Activated naive CD8-positive, alpha-beta T cell treated with anti-CD3 and anti-CD28 coated beads, Interleukin-2, amount 50 U/mL, for 24 hours (primary cell): ENCODE data around the gene SH3PXD2B.
"Not testable (repeated sequence)": the region's sequence is repeated elsewhere in the genome, so short reads cannot be mapped to it uniquely, and the experiment has no call there.

ENCODE experiments used
- ATAC-seq: fragments of 150-1000 bp; cut with Tn5 transposase; one replicate; pipeline ENCODE4 v1.10.0; 2021
- DNase-seq: peaks from one replicate; pipeline ENCODE4 v3.0.0; 2021
- H3K27ac Mint-ChIP-seq: one replicate; pipeline ENCODE4 v1.8.0; 2021; ENCODE audit warnings: mild to moderate bottlenecking, mixed read lengths
- H3K27me3 Mint-ChIP-seq: one replicate; pipeline ENCODE4 v1.8.0; 2021; ENCODE audit warnings: mixed read lengths
- H3K36me3 Mint-ChIP-seq: one replicate; pipeline ENCODE4 v1.8.0; 2021; ENCODE audit warnings: low read depth, mixed read lengths
- H3K4me1 Mint-ChIP-seq: one replicate; pipeline ENCODE4 v1.8.0; 2021; ENCODE audit warnings: mixed read lengths
- H3K4me3 Mint-ChIP-seq: one replicate; pipeline ENCODE4 v1.8.0; 2021; ENCODE audit warnings: mild to moderate bottlenecking, moderate library complexity, mixed read lengths
- H3K9me3 Mint-ChIP-seq: one replicate; pipeline ENCODE4 v1.8.0; 2021; ENCODE audit warnings: mixed read lengths

Gene SH3PXD2B

DNA sequence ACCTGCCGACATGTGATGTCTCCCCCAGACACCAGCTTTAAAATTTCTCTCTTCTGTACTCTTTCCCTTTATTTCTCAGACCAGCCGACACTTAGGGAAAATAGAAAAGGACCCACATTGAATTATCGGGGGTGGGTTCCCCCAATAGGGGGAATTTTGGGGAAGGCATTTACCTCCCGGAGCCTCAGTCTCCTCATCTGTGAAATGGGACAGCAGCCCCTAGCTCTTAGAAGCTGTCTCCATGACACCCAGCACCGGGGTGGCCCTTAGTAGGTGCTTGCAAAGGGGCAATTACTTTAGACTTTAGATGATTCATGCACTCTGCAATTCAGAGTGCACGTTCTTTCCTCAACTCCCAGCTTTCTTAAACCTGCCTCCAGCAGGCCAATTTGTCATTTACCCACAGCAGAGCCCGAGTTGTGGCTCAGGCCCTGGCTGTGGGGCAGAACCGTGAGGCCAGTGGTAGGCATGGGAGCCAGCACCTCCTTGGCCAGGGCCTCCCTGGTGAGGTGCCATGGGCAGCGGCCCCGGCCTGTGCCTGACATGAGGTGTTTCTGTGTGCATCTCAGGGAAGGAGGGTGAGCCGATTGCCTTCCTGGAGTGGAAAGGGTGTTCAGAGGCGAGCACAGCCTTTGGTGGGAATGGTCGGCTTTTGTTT is 51.7 kb downstream of the SH3PXD2B start:
- ATAC-seq (no peak), DNase-seq (no peak)
- Mint-ChIP-seq H3K27ac (no peak overlapping the region), H3K9me3 (peaks cover 9% of the 10 kb centered on the region), H3K36me3 (no peaks in the 10 kb centered on the region), H3K27me3 (peaks cover 12% of the 10 kb centered on the region), H3K4me1 (no peaks in the 10 kb centered on the region), H3K4me3 (no peak overlapping the region)

DNA sequence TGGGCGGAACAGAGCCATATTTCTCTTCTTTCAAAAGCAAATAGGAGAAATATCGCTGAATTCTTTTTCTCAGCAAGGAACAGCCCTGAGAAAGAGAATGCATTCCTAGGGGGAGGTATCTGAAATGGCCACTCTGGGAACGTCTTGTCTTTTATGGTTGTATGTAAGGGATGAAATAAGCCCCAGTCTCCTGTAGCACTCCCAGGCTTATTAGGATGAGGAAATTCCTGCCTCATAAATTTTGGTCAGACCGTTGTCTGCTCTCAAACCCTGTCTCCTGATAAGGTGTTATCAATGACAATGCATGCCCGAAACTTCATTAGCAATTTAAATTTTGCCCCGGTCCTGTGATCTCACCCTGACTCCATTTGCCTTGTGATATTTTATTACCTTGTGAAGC is 52.3 kb downstream of the SH3PXD2B start:
- H3K4me3 Mint-ChIP-seq, H3K9me3 Mint-ChIP-seq, ATAC-seq, DNase-seq, H3K27ac Mint-ChIP-seq, H3K4me1 Mint-ChIP-seq, H3K27me3 Mint-ChIP-seq, H3K36me3 Mint-ChIP-seq: not testable (repeated sequence)

DNA sequence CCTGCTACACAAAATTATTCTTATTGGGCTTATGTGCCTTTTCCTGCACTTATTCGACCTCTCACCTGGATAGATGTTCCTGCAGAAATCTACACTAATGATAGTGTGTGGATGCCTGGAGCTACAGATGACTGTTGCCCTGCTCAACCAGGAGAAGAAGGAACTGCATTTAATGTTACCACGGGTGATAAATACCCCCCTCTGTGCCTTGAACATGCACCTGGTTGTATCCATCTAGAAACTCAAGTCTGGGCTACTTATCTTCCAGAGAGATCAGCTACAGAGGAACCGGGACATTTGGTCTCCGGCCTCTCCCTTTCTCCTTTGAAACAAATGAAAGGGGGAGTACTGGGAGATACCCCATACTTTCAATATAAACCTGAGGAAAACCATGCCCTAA is 54.5 kb downstream of the SH3PXD2B start:
- DNase-seq (no peak), ATAC-seq (no peak)
- no peak overlapping the region for H3K4me3 Mint-ChIP-seq
- peaks cover 1% of the 10 kb centered on the region for H3K36me3 Mint-ChIP-seq
- H3K4me1 Mint-ChIP-seq: peaks cover 9% of the 10 kb centered on the region
- peaks cover 5% of the 10 kb centered on the region for H3K27me3 Mint-ChIP-seq
- H3K9me3 Mint-ChIP-seq: peaks cover 18% of the 10 kb centered on the region
- no peak overlapping the region for H3K27ac Mint-ChIP-seq

DNA sequence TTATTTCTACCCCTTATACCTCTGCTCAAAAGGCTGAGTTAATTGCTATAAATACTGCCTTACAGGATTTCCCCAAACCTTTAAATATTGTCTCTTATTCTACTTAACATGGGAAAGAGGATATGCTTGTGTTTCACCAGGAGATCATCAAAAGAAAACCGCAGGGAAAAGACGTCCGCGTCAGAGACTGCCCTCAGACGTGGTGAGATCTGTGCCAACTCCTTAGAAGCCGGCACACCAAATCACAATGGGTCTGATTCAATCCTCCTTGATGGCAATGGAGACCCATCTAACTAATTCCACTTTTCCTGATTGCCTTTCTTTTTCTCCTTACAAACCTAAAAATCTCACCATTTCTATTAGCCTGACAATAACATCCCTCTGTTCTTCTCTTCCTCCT is 55.0 kb downstream of the SH3PXD2B start:
- Mint-ChIP-seq H3K27me3 (peaks cover 5% of the 10 kb centered on the region), H3K27ac (no peak overlapping the region), H3K4me1 (peaks cover 9% of the 10 kb centered on the region), H3K36me3 (peaks cover 1% of the 10 kb centered on the region), H3K9me3 (peaks cover 18% of the 10 kb centered on the region), H3K4me3 (no peak overlapping the region)
- ATAC-seq: no peak
- DNase-seq: no peak

DNA sequence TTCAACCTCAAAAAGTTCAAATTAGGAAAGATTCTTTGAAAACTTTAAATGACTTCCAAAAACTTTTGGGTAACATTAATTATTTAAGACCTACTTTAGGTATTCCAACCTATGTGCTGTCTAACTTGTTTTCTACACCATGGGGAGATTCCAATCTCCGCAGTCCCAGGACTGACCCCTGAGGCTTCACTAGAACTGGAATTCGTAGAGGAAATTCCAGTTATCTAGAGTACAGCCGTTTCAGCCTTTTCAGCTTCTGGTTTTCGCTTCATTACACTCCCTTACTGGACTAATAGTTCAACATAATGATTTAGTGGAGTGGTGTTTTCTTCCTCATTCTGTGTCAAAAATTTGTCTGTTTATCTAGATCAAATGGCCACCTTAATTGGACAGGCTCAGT is 55.7 kb downstream of the SH3PXD2B start:
- not testable (repeated sequence) for DNase-seq, ATAC-seq, H3K27me3 Mint-ChIP-seq, H3K4me1 Mint-ChIP-seq, H3K4me3 Mint-ChIP-seq, H3K27ac Mint-ChIP-seq, H3K36me3 Mint-ChIP-seq
- H3K9me3 Mint-ChIP-seq: peaks cover 18% of the 10 kb centered on the region

DNA sequence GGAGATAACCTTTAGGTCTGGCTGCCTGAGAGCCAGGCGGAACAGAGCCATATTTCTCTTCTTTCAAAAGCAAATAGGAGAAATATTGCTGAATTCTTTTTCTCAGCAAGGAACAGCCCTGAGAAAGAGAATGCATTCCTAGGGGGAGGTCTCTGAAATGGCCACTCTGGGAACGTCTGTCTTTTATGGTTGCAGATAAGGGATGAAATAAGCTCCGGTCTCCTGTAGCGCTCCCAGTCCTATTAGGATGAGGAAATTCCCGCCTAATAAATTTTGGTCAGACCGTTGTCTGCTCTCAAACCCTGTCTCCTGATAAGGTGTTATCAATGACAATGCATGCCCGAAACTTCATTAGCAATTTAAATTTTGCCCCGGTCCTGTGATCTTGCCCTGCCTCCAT is 57.3 kb downstream of the SH3PXD2B start:
- not testable (repeated sequence) for H3K4me1 Mint-ChIP-seq, H3K4me3 Mint-ChIP-seq, DNase-seq, ATAC-seq, H3K27ac Mint-ChIP-seq, H3K27me3 Mint-ChIP-seq, H3K36me3 Mint-ChIP-seq
- H3K9me3 Mint-ChIP-seq: peaks cover 18% of the 10 kb centered on the region

DNA sequence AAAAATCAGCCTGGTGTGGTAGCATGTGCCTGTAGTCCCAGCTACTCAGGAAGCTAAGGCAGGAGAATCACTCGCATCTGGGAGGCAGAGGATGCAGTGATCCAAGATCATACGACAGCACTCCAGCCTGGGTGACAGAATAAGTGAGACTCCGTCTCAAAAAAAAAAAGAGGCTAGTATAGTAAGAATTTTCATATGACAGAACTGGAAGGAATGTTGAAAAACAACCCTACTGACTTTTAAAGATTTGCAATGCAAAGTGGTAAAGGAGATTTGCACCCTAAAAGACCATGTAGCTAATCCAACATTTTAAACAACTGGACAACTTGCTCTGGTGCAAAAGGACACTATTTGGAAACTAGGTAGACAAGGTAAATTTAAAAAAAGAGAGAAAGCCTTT is 58.1 kb downstream of the SH3PXD2B start:
- H3K27me3 Mint-ChIP-seq: peaks cover 7% of the 10 kb centered on the region
- H3K4me1 Mint-ChIP-seq: peaks cover 9% of the 10 kb centered on the region
- peaks cover 18% of the 10 kb centered on the region for H3K9me3 Mint-ChIP-seq
- H3K27ac Mint-ChIP-seq: no peak overlapping the region
- H3K4me3 Mint-ChIP-seq: no peak overlapping the region
- H3K36me3 Mint-ChIP-seq: peaks cover 1% of the 10 kb centered on the region
- no peak for DNase-seq
- ATAC-seq: no peak

DNA sequence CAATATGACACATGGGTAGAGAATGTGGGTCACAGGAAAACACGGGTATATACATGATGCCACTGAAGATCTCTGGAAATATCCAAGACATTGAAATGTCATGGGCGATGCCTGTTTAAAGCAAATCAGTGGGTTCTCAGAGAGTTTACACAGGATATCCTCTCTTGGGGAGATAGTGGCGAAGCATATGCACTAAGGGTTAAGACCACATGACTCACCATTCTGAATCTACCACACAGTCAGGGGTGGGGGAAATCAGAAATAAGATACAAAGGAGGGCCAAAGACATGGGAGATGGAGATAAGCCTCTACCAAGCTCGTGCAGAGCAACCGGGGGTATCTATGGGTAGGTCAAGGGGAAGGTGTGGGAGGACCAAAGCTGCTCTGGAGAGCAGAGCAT is 58.8 kb downstream of the SH3PXD2B start:
- ATAC-seq: peak; percentile 89
- H3K9me3 Mint-ChIP-seq: peaks cover 18% of the 10 kb centered on the region
- H3K27ac Mint-ChIP-seq: no peak overlapping the region
- H3K36me3 Mint-ChIP-seq: peaks cover 1% of the 10 kb centered on the region
- no peak for DNase-seq
- peaks cover 9% of the 10 kb centered on the region for H3K4me1 Mint-ChIP-seq
- H3K27me3 Mint-ChIP-seq: peaks cover 7% of the 10 kb centered on the region
- H3K4me3 Mint-ChIP-seq: no peak overlapping the region

DNA sequence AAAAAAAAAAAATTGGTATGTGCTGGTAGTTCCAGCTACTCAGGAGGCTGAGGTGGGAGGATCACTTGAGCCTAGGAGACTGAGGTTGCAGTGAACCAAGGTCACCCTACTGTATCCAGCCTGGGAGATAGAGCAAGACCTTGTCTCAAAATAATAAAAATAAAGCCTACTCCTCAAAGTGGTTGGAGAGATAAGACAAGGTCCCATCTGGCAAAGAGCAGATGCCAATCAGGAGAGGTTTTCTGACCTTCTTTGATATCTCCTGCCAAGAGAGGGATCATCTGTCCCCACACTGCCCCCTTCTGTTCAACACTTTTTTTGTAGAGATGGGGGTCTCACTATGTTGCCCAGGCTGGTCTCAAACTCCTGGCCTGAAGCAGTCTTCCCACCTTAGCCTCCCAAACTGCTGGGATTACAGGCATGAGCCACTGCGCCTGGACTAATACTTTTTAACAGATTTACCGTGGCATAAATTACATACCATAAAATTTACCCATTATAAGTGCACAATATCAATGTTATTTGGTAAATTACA is 64.7 kb downstream of the SH3PXD2B start:
- no peaks in the 10 kb centered on the region for H3K9me3 Mint-ChIP-seq
- DNase-seq: no peak
- no peaks in the 10 kb centered on the region for H3K4me1 Mint-ChIP-seq
- peaks cover 2% of the 10 kb centered on the region for H3K27me3 Mint-ChIP-seq
- no peak for ATAC-seq
- no peak overlapping the region for H3K4me3 Mint-ChIP-seq
- H3K27ac Mint-ChIP-seq: no peak overlapping the region
- no peaks in the 10 kb centered on the region for H3K36me3 Mint-ChIP-seq

DNA sequence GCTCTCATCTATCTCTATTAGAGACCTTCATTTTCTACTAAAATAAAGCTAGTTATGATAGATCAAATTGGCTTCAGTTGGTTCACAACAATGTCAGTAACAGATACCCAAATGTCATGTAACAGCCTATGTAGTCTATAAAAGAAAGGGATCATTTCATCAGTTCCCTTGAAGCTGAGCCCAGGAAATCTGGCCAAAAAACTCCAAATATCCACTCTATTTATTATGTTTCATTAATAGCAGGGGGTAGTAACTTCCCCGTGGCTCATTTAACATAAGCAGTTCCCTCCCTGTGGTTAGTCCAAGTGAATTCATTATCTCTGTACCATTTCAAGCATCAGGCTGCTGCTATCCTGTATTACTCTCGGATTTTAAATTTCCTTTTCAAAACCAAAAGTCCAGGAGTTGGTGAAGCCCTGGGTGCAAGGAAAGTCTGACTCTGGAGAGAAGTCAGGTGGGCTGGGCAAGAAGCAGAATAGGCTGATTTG is 66.0 kb downstream of the SH3PXD2B start:
- Mint-ChIP-seq H3K27ac (no peak overlapping the region), H3K4me3 (no peak overlapping the region), H3K27me3 (no peaks in the 10 kb centered on the region), H3K9me3 (no peaks in the 10 kb centered on the region), H3K4me1 (no peaks in the 10 kb centered on the region), H3K36me3 (no peaks in the 10 kb centered on the region)
- no peak for ATAC-seq
- no peak for DNase-seq

DNA sequence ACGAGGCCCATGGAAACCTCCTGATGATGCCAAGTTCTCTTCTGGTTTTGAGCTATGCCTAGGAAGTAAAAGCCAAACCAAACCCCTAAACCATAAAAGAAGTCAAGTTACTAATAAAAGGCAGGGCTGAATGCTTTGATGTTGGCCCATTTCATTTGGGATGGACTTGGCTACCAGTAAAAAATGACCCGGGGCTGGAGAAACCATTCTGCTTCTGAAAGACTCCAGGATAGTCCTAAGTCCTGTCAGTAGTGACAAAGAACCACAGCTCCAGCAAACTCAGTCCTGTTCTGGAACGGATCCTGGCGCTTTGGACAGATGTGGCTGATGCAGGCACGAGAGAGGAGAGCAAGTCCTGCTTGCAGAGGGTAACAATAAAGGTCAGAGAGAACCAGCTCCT is 68.6 kb downstream of the SH3PXD2B start:
- no peak for DNase-seq
- Mint-ChIP-seq H3K27me3 (no peaks in the 10 kb centered on the region), H3K36me3 (no peaks in the 10 kb centered on the region)

DNA sequence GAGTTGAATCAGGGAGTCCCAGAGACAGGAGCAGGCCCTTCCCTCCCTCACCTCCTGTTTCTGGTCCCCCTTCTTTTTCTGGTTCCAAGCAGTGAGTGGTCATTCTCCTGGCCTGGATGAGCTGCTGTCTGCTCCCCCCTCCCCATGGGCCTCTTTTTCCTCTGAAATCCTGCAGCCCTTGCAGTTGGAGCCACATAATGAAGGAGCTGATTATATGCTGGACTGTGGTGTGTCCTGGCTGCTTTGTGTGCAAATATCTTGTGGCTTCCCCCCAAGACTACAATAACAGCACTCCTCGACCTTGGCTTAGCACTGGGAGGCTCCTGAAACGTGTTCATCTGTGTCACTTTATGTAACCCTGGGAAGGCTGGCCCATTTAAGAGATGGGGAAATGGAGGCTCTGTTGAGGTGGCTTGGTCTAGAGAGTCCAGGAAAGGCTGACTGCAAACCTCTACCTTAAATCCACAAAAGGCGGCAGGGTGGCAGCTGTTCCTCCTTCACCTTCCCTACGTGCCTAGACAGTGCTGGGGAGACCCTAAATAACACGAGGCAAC is 69.2 kb downstream of the SH3PXD2B start:
- no peak overlapping the region for H3K4me3 Mint-ChIP-seq
- H3K27ac Mint-ChIP-seq: no peak overlapping the region
- DNase-seq (no peak), ATAC-seq (no peak)
- no peaks in the 10 kb centered on the region for H3K36me3 Mint-ChIP-seq
- H3K27me3 Mint-ChIP-seq: no peaks in the 10 kb centered on the region
- H3K9me3 Mint-ChIP-seq: no peaks in the 10 kb centered on the region
- H3K4me1 Mint-ChIP-seq: no peaks in the 10 kb centered on the region

More for the DNA sequence above, 68.6 kb downstream of the SH3PXD2B start:
- Mint-ChIP-seq H3K27ac (no peak overlapping the region), H3K4me1 (no peaks in the 10 kb centered on the region), H3K4me3 (no peak overlapping the region), H3K9me3 (no peaks in the 10 kb centered on the region)
- no peak for ATAC-seq

DNA sequence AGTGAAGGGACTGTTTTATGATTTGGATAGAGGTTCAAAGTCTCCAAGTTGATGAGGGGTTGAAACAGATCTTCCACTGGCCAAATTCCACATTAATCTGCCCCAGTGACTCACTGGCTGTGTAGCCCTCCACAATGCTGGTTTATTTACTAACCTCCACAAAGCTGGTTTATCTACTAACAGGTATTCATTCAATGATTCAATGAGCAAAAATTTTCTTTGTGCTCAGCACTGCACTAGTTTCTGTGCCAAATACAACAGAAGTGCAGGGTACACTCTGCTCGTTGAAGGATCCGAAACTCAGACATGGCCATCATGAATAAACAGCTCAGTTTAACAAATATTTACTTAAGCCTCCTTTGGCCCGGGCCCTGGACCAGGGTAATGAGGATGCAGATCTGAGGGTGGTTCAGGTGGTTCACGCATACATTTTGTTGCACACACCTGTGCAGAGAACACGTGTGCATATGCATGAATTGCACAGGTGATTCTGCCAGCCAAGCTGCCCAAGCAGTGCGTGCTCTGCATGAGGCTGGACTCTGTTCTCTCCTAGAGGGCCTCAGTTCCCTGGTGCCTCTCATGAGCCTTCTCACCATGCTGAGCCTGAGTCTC is 71.0 kb downstream of the SH3PXD2B start:
- Mint-ChIP-seq H3K36me3 (no peaks in the 10 kb centered on the region), H3K9me3 (no peaks in the 10 kb centered on the region), H3K4me1 (no peaks in the 10 kb centered on the region), H3K27me3 (no peaks in the 10 kb centered on the region), H3K4me3 (no peak overlapping the region), H3K27ac (no peak overlapping the region)
- no peak for ATAC-seq
- DNase-seq: no peak

DNA sequence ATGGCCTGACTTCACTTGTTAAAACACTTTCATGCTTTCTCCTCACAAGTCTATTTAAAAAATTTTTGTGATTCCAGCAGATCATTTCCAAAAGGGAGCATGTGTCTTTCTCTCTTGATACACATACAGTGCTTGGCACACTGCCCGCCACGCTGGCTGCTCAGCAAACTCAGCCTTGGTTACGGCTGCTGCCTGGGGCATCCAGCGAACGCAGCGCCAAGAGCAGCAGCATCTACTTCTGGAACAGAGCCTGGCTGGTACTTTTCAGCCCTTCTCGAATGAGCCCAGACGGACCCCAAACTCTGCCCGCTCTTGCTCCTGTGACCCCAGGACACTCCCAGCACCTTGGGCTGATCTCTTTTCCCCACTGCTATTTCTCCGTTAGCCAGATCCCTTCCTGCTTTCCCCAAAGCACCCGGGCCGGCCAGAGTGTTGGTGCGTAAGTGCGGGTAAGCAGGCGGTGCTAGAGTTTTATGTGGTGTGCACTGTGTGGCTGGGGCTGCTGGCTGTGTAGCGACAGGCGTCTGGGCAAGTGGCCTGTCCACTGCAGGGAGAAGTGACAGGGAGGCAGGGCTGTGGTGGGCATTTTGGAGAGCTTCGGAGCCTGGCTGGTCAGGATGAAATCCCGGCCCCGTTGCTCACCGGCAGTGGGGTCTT is 73.2 kb downstream of the SH3PXD2B start:
- Mint-ChIP-seq H3K27me3 (no peaks in the 10 kb centered on the region), H3K4me3 (no peak overlapping the region), H3K36me3 (no peaks in the 10 kb centered on the region), H3K4me1 (no peaks in the 10 kb centered on the region), H3K27ac (no peak overlapping the region), H3K9me3 (no peaks in the 10 kb centered on the region)
- ATAC-seq: no peak
- no peak for DNase-seq
